AG09309 (cell line): ENCODE measurements around the gene LDHAL6B.

Experiments
- DNase-seq: peaks from one replicate; pipeline ENCODE4 v3.0.0-alpha.2; 2010; ENCODE audit warnings: low read depth
- H3K4me3 ChIP-seq: 2 replicates; pipeline ENCODE4 v1.5.1; 2011; ENCODE audit warnings: mild to moderate bottlenecking, low read depth, low read length, moderate library complexity; ENCODE audit not compliant: control insufficient read depth
- TF ChIP-seq, protein P1 (sequence below): IDR thresholded peaks from 2 replicates; pipeline ENCODE4 v1.5.1; 2011; ENCODE audit warnings: mild to moderate bottlenecking, low read depth, low read length, inconsistent platforms; ENCODE audit not compliant: insufficient read depth, control insufficient read depth; ENCODE audit errors: missing control alignments

The LDHAL6B gene

DNA sequence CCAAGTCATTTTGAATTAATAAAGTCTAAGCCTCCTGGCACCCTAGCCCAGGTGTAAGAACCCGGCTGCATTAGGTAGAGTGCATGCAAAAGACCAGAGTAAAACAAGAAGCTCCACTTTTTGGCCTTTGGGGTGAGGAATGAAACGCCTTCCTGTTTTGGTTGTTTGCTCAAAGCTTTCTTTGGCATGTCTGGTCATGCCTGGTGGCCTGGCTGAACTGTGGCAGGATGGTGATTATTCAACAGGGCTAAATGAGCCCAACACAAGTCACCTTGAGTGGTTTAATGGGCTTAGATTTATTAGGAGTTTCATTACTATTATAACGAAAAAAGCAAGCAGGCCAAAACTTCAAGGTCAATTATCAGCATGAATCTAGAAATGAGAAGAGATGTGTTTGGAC is 40.9 kb upstream of the LDHAL6B start:
- DNase-seq: no peak
- no peak overlapping the region for H3K4me3 ChIP-seq
- TF ChIP-seq, protein P1, sequence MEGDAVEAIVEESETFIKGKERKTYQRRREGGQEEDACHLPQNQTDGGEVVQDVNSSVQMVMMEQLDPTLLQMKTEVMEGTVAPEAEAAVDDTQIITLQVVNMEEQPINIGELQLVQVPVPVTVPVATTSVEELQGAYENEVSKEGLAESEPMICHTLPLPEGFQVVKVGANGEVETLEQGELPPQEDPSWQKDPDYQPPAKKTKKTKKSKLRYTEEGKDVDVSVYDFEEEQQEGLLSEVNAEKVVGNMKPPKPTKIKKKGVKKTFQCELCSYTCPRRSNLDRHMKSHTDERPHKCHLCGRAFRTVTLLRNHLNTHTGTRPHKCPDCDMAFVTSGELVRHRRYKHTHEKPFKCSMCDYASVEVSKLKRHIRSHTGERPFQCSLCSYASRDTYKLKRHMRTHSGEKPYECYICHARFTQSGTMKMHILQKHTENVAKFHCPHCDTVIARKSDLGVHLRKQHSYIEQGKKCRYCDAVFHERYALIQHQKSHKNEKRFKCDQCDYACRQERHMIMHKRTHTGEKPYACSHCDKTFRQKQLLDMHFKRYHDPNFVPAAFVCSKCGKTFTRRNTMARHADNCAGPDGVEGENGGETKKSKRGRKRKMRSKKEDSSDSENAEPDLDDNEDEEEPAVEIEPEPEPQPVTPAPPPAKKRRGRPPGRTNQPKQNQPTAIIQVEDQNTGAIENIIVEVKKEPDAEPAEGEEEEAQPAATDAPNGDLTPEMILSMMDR: no peak

GRCh38 chr15:59166166-59166565 is 40.5 kb upstream of the LDHAL6B start:
- DNase-seq: peak; percentile 34
- TF ChIP-seq, protein P1: no peak
- H3K4me3 ChIP-seq: no peak overlapping the region

DNA sequence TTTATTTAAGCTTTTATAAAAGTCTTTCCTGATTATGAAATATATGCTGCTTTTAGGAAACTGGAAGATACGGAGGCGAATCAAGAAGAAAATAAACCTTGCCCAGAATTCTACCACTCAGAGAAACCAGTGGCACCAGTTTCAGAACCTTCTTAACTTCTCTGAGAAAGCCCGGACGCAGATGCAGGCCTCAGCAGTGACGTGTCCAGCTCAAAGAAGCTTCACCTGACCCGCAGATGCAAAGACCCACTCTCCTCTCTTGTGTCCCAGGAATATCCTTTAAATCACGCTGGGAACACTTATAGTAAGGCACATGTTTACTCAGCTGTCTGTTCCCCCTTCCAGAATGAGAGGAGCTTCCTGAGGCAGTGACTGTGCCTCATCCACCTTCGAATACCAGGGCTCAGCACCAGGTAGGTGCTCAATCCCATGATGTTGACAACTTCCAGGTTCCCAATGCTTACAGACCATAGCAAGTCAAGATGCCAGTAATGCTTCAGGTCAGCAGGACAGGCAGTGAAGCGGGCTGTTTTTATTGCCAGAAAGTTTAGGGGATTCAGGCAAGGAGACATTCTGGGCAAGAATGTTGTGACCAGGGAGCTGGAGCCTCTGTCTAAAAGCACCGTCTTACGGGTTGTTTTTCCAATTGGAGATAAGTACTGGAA is 39.9 kb upstream of the LDHAL6B start:
- no peak overlapping the region for H3K4me3 ChIP-seq
- TF ChIP-seq, protein P1: no peak
- DNase-seq: no peak

- TF ChIP-seq, protein P1: no peak
- DNase-seq: no peak
- H3K4me3 ChIP-seq: no peak overlapping the region
These were observed 38.1 kb upstream of the LDHAL6B start for GRCh38 chr15:59168536-59168935.

- H3K4me3 ChIP-seq: no peak overlapping the region
- peak; percentile 78 for DNase-seq
- TF ChIP-seq, protein P1: no peak
These were observed 37.4 kb upstream of the LDHAL6B start for GRCh38 chr15:59169251-59169708.

DNA sequence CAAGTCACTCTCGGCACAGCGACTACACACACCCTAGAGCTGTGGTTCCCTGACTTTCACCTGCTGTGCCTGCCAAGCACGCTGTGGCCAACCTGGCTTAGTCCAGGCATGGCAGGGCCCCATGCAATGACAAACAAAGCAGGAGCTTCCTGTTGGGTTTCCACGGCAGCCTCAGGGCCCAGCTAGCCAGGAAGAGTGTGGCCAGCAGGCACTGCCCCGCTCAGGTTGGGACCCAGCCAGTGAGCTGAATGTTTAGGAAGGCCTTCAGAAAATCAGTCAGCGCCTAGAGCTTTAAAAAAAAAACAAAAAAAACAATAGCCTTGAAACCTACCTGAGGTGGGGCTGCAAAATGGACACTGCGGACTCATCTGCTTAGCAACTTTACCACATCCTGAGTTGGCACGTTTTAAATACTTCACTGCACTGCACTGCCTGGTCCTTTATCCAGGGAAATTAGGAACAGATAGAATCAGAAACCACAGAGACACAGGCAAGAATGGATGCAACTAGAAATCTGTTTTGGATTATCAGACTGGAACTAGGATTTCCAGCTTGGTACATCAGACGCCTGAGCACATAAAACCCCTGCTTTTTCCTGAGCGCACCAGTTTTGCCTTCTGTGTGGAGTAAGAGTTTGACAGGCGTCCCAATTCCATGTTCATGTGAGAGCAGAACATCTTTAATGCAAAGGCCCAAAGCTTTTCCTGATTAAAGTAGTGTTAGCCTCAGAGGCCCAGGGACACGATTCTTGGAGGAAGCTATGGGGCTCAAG is 36.2 kb upstream of the LDHAL6B start:
- TF ChIP-seq, protein P1: no peak
- DNase-seq: peak; percentile 88
- no peak overlapping the region for H3K4me3 ChIP-seq

- no peak for DNase-seq
- TF ChIP-seq, protein P1: no peak
- no peak overlapping the region for H3K4me3 ChIP-seq
These were observed 35.6 kb upstream of the LDHAL6B start for GRCh38 chr15:59171067-59171397.
